Peyer's patch (tissue), 4 donors: ENCODE data around the gene ZFPL1. TPM values are rescaled to one million over a fixed set of nuclear protein-coding genes. Genes with fewer than 3 reads are reported as not detected.

Source experiments
- DNase-seq, 3 donors: peaks; one replicate each; pipeline ENCODE4 v3.0.0-alpha.2; 2017 to 2019
- H3K27ac ChIP-seq, 4 donors: fragments of 200-600 bp; sonication (generic); one replicate each; pipeline ENCODE4 v1.5.1; 2016 to 2019
- H3K27me3 ChIP-seq, 2 donors: fragments of 200-600 bp; sonication (generic); one replicate each; pipeline ENCODE4 v1.5.1; 2019
- H3K36me3 ChIP-seq, 3 donors: fragments of 200-600 bp; sonication (generic); one replicate each; pipeline ENCODE4 v1.5.1; 2016 to 2019
- H3K4me1 ChIP-seq, 4 donors: fragments of 200-600 bp; sonication (generic); one replicate each; pipeline ENCODE4 v1.5.1; 2016 to 2019
- H3K4me3 ChIP-seq, 4 donors: fragments of 200-600 bp; sonication (generic); 1 replicate in 3 of 4; 2 replicates in 1 of 4; pipeline ENCODE4 v1.5.1; 2016 to 2019; ENCODE audit warnings: mild to moderate bottlenecking in 1 of 4
- H3K9me3 ChIP-seq, 4 donors: fragments of 200-600 bp; sonication (generic); one replicate each; pipeline ENCODE4 v1.5.1; 2016 to 2019; ENCODE audit warnings: mild to moderate bottlenecking in 1 of 4
- POLR2A ChIP-seq, 2 donors: fragments of 450-650 bp; IDR thresholded peaks; one replicate each; pipeline ENCODE4 v1.5.1; 2017; ENCODE audit warnings: antibody characterized with exemption in 2 of 2, mild to moderate bottlenecking in 2 of 2, moderate library complexity in 2 of 2
- total RNA-seq, 4 donors: library from RNA; depleted of rRNA; stranded (reverse); fragments of >200 nt; gene quantifications; one replicate each; pipeline ENCODE4 v1.1.0, GENCODE V29; 2016
- TF ChIP-seq, protein P1 (sequence below), 6 experiments: fragments of 450-650 bp in 4 of 6; fragments of 200-600 bp in 2 of 6; sonication (generic) in 1 of 6; IDR thresholded peaks; one replicate each; pipeline ENCODE4 v1.5.1; 2017 to 2019; ENCODE audit warnings: antibody characterized with exemption in 6 of 6, mild to moderate bottlenecking in 3 of 6, moderate library complexity in 1 of 6

The ZFPL1 gene
- total RNA-seq, 4 donors from 2014 or later, result 53.9 to 67.6 (median 55.5) TPM

- Histone ChIP-seq H3K27ac (peak overlapping the region in 3 of 4 donors; percentile 36 to 87 (median 76)), H3K9me3 (no peaks in the 10 kb centered on the region), H3K4me3 (peak overlapping the region in 3 of 4 donors; percentile 27 to 58 (median 56)), H3K27me3 (no peaks in the 10 kb centered on the region), H3K36me3 (no peaks in the 10 kb centered on the region), H3K4me1 (peaks cover 0 to 34% (median 7%) of the 10 kb centered on the region in 4 donors)
- DNase-seq, result no peak
- TF ChIP-seq, protein P1, sequence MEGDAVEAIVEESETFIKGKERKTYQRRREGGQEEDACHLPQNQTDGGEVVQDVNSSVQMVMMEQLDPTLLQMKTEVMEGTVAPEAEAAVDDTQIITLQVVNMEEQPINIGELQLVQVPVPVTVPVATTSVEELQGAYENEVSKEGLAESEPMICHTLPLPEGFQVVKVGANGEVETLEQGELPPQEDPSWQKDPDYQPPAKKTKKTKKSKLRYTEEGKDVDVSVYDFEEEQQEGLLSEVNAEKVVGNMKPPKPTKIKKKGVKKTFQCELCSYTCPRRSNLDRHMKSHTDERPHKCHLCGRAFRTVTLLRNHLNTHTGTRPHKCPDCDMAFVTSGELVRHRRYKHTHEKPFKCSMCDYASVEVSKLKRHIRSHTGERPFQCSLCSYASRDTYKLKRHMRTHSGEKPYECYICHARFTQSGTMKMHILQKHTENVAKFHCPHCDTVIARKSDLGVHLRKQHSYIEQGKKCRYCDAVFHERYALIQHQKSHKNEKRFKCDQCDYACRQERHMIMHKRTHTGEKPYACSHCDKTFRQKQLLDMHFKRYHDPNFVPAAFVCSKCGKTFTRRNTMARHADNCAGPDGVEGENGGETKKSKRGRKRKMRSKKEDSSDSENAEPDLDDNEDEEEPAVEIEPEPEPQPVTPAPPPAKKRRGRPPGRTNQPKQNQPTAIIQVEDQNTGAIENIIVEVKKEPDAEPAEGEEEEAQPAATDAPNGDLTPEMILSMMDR (IDR thresholded peaks at IDR 0.05), result no peak
- TF ChIP-seq POLR2A (IDR thresholded peaks at IDR 0.05), result no peak
Measured at GRCh38 chr11:65057526-65057925, 26.5 kb upstream of the ZFPL1 start.

- no peaks in the 10 kb centered on the region for H3K9me3 ChIP-seq
- H3K27me3 ChIP-seq, result no peaks in the 10 kb centered on the region
- no peaks in the 10 kb centered on the region for H3K36me3 ChIP-seq
- no peak for DNase-seq
- TF ChIP-seq, protein P1 (IDR thresholded peaks at IDR 0.05), result no peak
- no peak for TF ChIP-seq POLR2A (IDR thresholded peaks at IDR 0.05)
- H3K4me3 ChIP-seq, result peak overlapping the region in 3 of 4 donors; percentile 27 to 58 (median 56)
- peaks cover 0 to 29% (median 7%) of the 10 kb centered on the region in 4 donors for H3K4me1 ChIP-seq
- peak overlapping the region in 3 of 4 donors; percentile 36 to 87 (median 76) for H3K27ac ChIP-seq
Measured at GRCh38 chr11:65058012-65058411, 26.0 kb upstream of the ZFPL1 start.

DNA sequence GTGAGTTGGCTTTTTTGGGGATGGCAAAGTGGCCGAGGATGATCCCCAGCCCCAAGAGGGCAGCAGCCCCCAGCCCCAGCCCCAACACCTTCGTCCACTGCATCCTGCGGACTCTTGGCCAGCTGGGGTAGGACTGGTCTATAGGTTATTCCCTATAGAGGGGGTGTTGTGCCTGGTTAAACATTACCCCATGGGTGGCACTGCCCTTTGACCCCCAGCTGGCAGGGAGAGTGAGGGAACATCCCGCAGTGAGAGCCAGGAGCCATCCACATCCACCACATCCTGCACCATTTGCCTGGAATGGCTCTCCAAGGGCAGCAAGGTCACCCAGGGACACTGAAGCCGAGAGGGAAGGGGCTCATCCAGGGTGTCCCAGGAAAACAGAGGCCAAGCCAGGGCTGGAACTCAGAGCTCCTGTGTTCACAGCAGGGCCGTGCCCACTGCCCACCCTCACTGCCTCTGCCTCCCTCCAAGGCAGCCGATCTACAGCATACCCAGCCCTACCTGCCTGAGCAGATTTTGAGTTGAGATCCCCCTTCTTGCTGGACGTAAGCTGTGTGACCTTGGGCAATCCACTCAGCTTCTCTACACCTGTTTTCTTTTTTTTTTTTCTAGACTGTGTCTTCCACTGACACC is 25.5 kb upstream of the ZFPL1 start, which contains the start of gene NAALADL1:
NAALADL1 (minus strand) TSS at position 135 of the 636 bp plus-strand sequence; CDS start at position 103, 32 bp downstream.
- H3K27me3 ChIP-seq, result no peaks in the 10 kb centered on the region
- peaks cover 0 to 24% (median 7%) of the 10 kb centered on the region in 4 donors for H3K4me1 ChIP-seq
- TF ChIP-seq POLR2A (IDR thresholded peaks at IDR 0.05), result peak; percentile 63 to 78
- TF ChIP-seq, protein P1 (IDR thresholded peaks at IDR 0.05), result no peak
- peak within 1 kb of the TSS in 3 of 4 donors; percentile 55 to 87 (median 76) for H3K27ac ChIP-seq
- DNase-seq, result peak in 2 of 3 donors; percentile 85 to 86
- no peaks in the 10 kb centered on the region for H3K9me3 ChIP-seq
- peak within 1 kb of the TSS in 3 of 4 donors; percentile 27 to 58 (median 56) for H3K4me3 ChIP-seq
- no peaks in the 10 kb centered on the region for H3K36me3 ChIP-seq

DNA sequence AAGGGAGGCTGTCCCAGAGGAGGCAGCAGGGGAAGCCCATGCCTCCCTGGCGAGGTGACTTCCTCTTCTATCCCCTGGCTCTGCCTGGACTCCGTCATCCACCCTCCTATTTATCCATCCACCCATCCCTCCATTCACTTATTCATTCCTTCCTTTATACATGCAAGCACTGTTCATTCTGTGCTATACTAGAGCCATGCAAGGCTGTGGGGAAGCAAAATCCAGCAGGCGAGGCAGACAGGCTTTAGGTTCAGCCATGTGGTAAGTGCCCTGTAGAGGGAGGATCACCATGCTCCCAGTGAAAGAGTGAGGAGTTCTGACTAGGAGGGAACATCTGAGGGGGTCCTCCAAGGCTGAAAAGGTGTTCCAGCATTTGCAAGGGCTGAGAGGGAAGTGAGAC is 24.5 kb upstream of the ZFPL1 start:
- peaks cover 0 to 17% (median 4%) of the 10 kb centered on the region in 4 donors for H3K4me1 ChIP-seq
- no peaks in the 10 kb centered on the region for H3K27me3 ChIP-seq
- H3K36me3 ChIP-seq, result no peaks in the 10 kb centered on the region
- TF ChIP-seq, protein P1 (IDR thresholded peaks at IDR 0.05), result no peak
- TF ChIP-seq POLR2A (IDR thresholded peaks at IDR 0.05), result no peak
- no peak for DNase-seq
- no peak overlapping the region for H3K4me3 ChIP-seq
- peak overlapping the region in 3 of 4 donors; percentile 10 to 87 (median 76) for H3K27ac ChIP-seq
- H3K9me3 ChIP-seq, result no peaks in the 10 kb centered on the region

- TF ChIP-seq, protein P1 (IDR thresholded peaks at IDR 0.05), result peak in 3 of 6 experiments; percentile 12 to 29 (median 22)
- peak in 1 of 2 donors; percentile 32 for TF ChIP-seq POLR2A (IDR thresholded peaks at IDR 0.05)
- no peaks in the 10 kb centered on the region for H3K27me3 ChIP-seq
- H3K4me1 ChIP-seq, result peaks cover 0 to 17% (median 4%) of the 10 kb centered on the region in 4 donors
- no peak overlapping the region for H3K4me3 ChIP-seq
- no peaks in the 10 kb centered on the region for H3K36me3 ChIP-seq
- DNase-seq, result peak in 2 of 3 donors; percentile 68 to 76
- H3K9me3 ChIP-seq, result no peaks in the 10 kb centered on the region
- H3K27ac ChIP-seq, result peak overlapping the region in 3 of 4 donors; percentile 10 to 87 (median 76)
Measured at GRCh38 chr11:65059959-65060824, 23.8 kb upstream of the ZFPL1 start.
